ENCODE data around the gene EIF4EBP2. TPM values are rescaled to one million over a fixed set of nuclear protein-coding genes. Genes with fewer than 3 reads are reported as not detected.
A peak's percentile ranks its signal among the peaks of the same experiment; 100 is the strongest.

The EIF4EBP2 gene
- total RNA-seq, 1 experiment from 2014 or later: 91.9 TPM

GRCh38 chr10:70396140-70396539 is 7.8 kb upstream of the EIF4EBP2 start:
- Histone ChIP-seq H3K4me1 (ENCODE audit: insufficient read depth, low read length, poor library complexity, severe bottlenecking) (no peaks in the 10 kb centered on the region), H3K27me3 (replicated peaks; ENCODE audit: insufficient read depth, low read depth, low read length, poor library complexity) (no peaks in the 10 kb centered on the region), H3K36me3 (ENCODE audit: insufficient read depth, low read length, poor library complexity, severe bottlenecking) (no peaks in the 10 kb centered on the region), H3K9me3 (ENCODE audit: low read depth, low read length, poor library complexity, severe bottlenecking) (no peaks in the 10 kb centered on the region), H3K27ac (ENCODE audit: low read depth, low read length, poor library complexity, severe bottlenecking) (no peak overlapping the region), H3K4me3 (ENCODE audit: low read depth, low read length, poor library complexity, severe bottlenecking) (no peak overlapping the region)
- intact Hi-C loops (cut with micrococcal nuclease; ENCODE audit: unreplicated experiment): no loop called here
- no TSS peak for BruUV-seq (replicated peaks)
- no peak for TF ChIP-seq EZH2 (IDR thresholded peaks at IDR 0.05; ENCODE audit: borderline replicate concordance, low read depth, low read length, poor library complexity, severe bottlenecking)
- no peak for DNase-seq (ENCODE audit: low spot score)
- ChIA-PET CTCF (no interaction called here), POLR2A (ENCODE audit: low non-redundant PET) (interaction anchor here (0.6 kb wide), 1 partner anchor 164 kb away, joined by 5 read pairs; no protein-coding TSS in a partner anchor)

GRCh38 chr10:70399177-70399576 is 4.8 kb upstream of the EIF4EBP2 start:
- CTCF ChIA-PET: no interaction called here

GRCh38 chr10:70403483-70404035 is 386 bp upstream of the EIF4EBP2 start:
- BruUV-seq (replicated peaks): no TSS peak
- TF ChIP-seq CTCF (conservative IDR thresholded peaks at IDR 0.05; ENCODE audit: low read depth, low read length) (no peak), EZH2 (IDR thresholded peaks at IDR 0.05; ENCODE audit: borderline replicate concordance, low read depth, low read length, poor library complexity, severe bottlenecking) (no peak)
- intact Hi-C loops (cut with micrococcal nuclease; ENCODE audit: unreplicated experiment): no loop called here
- Histone ChIP-seq H3K9me3 (ENCODE audit: low read depth, low read length, poor library complexity, severe bottlenecking) (no peaks in the 10 kb centered on the region), H3K27ac (ENCODE audit: low read depth, low read length, poor library complexity, severe bottlenecking) (peak overlapping the region; percentile 96), H3K4me1 (ENCODE audit: insufficient read depth, low read length, poor library complexity, severe bottlenecking) (peaks cover 12% of the 10 kb centered on the region), H3K4me3 (ENCODE audit: low read depth, low read length, poor library complexity, severe bottlenecking) (peak overlapping the region; percentile 97), H3K36me3 (ENCODE audit: insufficient read depth, low read length, poor library complexity, severe bottlenecking) (no peaks in the 10 kb centered on the region), H3K27me3 (replicated peaks; ENCODE audit: insufficient read depth, low read depth, low read length, poor library complexity) (no peaks in the 10 kb centered on the region)
- POLR2A ChIA-PET (ENCODE audit: low non-redundant PET): no interaction called here
- CTCF ChIA-PET: interaction anchor here (0.6 to 1.2 kb wide), 4 partner anchors 16 to 182 kb away, joined by 3 read pairs; no protein-coding TSS in a partner anchor
- no peak for DNase-seq (ENCODE audit: low spot score)

More at GRCh38 chr10:70399177-70399576, 4.8 kb upstream of the EIF4EBP2 start:
- POLR2A ChIA-PET (ENCODE audit: low non-redundant PET): no interaction called here
- Histone ChIP-seq H3K4me3 (ENCODE audit: low read depth, low read length, poor library complexity, severe bottlenecking) (no peak overlapping the region), H3K36me3 (ENCODE audit: insufficient read depth, low read length, poor library complexity, severe bottlenecking) (no peaks in the 10 kb centered on the region), H3K4me1 (ENCODE audit: insufficient read depth, low read length, poor library complexity, severe bottlenecking) (peaks cover 6% of the 10 kb centered on the region), H3K9me3 (ENCODE audit: low read depth, low read length, poor library complexity, severe bottlenecking) (no peaks in the 10 kb centered on the region), H3K27ac (ENCODE audit: low read depth, low read length, poor library complexity, severe bottlenecking) (no peak overlapping the region), H3K27me3 (replicated peaks; ENCODE audit: insufficient read depth, low read depth, low read length, poor library complexity) (no peaks in the 10 kb centered on the region)
- TF ChIP-seq CTCF (conservative IDR thresholded peaks at IDR 0.05; ENCODE audit: low read depth, low read length) (no peak), EZH2 (IDR thresholded peaks at IDR 0.05; ENCODE audit: borderline replicate concordance, low read depth, low read length, poor library complexity, severe bottlenecking) (no peak)
- intact Hi-C loops (cut with micrococcal nuclease; ENCODE audit: unreplicated experiment): no loop called here
- BruUV-seq (replicated peaks): no TSS peak
- DNase-seq (ENCODE audit: low spot score): no peak

- Histone ChIP-seq H3K27ac (ENCODE audit: low read depth, low read length, poor library complexity, severe bottlenecking) (peak overlapping the region; percentile 96), H3K27me3 (replicated peaks; ENCODE audit: insufficient read depth, low read depth, low read length, poor library complexity) (no peaks in the 10 kb centered on the region), H3K36me3 (ENCODE audit: insufficient read depth, low read length, poor library complexity, severe bottlenecking) (no peaks in the 10 kb centered on the region), H3K4me1 (ENCODE audit: insufficient read depth, low read length, poor library complexity, severe bottlenecking) (peaks cover 12% of the 10 kb centered on the region), H3K4me3 (ENCODE audit: low read depth, low read length, poor library complexity, severe bottlenecking) (peak overlapping the region; percentile 97), H3K9me3 (ENCODE audit: low read depth, low read length, poor library complexity, severe bottlenecking) (no peaks in the 10 kb centered on the region)
- BruUV-seq (replicated peaks): no TSS peak
- ChIA-PET CTCF (no interaction called here), POLR2A (ENCODE audit: low non-redundant PET) (interaction anchor here (0.6 kb wide), 1 partner anchor 76 kb away, joined by 3 read pairs; no protein-coding TSS in a partner anchor)
- intact Hi-C loops (cut with micrococcal nuclease; ENCODE audit: unreplicated experiment): no loop called here
- no peak for TF ChIP-seq CTCF (conservative IDR thresholded peaks at IDR 0.05; ENCODE audit: low read depth, low read length)
- no peak for TF ChIP-seq EZH2 (IDR thresholded peaks at IDR 0.05; ENCODE audit: borderline replicate concordance, low read depth, low read length, poor library complexity, severe bottlenecking)
- DNase-seq (ENCODE audit: low spot score): no peak
Measured at GRCh38 chr10:70404787-70405036, 767 bp downstream of the EIF4EBP2 start.

Measured in A673 (cell line).